Loucy (cell line): ENCODE results near the gene IL3RA.
"Not testable (repeated sequence)": the region's sequence is repeated elsewhere in the genome, so short reads cannot be mapped to it uniquely, and the experiment has no call there.

Experiments
- H2AFZ ChIP-seq: fragments of 200-600 bp; sonication (generic); 2 replicates; pipeline ENCODE4 v1.6.0; 2016; ENCODE audit warnings: antibody characterized with exemption, mild to moderate bottlenecking, low read length, moderate library complexity
- H3F3A ChIP-seq: fragments of 200-600 bp; 2 replicates; pipeline ENCODE4 v1.6.0; 2016; ENCODE audit warnings: antibody characterized with exemption, low read depth, mild to moderate bottlenecking
- H3K27me3 ChIP-seq: fragments of 200-600 bp; sonication (generic); 2 replicates; pipeline ENCODE4 v1.6.1; 2014; ENCODE audit warnings: low read length, mild to moderate bottlenecking; ENCODE audit not compliant: insufficient read depth, poor library complexity, severe bottlenecking
- H3K36me3 ChIP-seq: fragments of 200-600 bp; sonication (generic); 2 replicates; pipeline ENCODE4 v1.6.1; 2016; ENCODE audit warnings: low read length; ENCODE audit not compliant: insufficient read depth
- H3K4me1 ChIP-seq: fragments of 200-600 bp; sonication (generic); 2 replicates; pipeline ENCODE4 v1.5.1; 2014; ENCODE audit warnings: low read length, mild to moderate bottlenecking; ENCODE audit not compliant: insufficient read depth, poor library complexity, severe bottlenecking
- H3K4me2 ChIP-seq: fragments of 200-600 bp; sonication (generic); 2 replicates; pipeline ENCODE4 v1.6.0; 2014; ENCODE audit warnings: antibody characterized with exemption, low read length, low read depth, mild to moderate bottlenecking; ENCODE audit not compliant: poor library complexity, severe bottlenecking
- H3K4me3 ChIP-seq: fragments of 200-600 bp; sonication (generic); 2 replicates; pipeline ENCODE4 v1.5.1; 2014; ENCODE audit warnings: low read length, mild to moderate bottlenecking, mixed read lengths; ENCODE audit not compliant: poor library complexity, severe bottlenecking
- H3K79me2 ChIP-seq: fragments of 200-600 bp; sonication (generic); 2 replicates; pipeline ENCODE4 v1.6.1; 2014; ENCODE audit warnings: low read length; ENCODE audit not compliant: insufficient read depth
- H3K9ac ChIP-seq: fragments of 200-600 bp; sonication (generic); 2 replicates; pipeline ENCODE4 v1.6.0; 2014; ENCODE audit warnings: mild to moderate bottlenecking, low read depth, low read length, moderate library complexity; ENCODE audit not compliant: poor library complexity, severe bottlenecking
- H3K9me2 ChIP-seq: fragments of 200-600 bp; sonication (generic); replicated peaks from 2 replicates; pipeline ENCODE4 v1.6.1; 2016; ENCODE audit warnings: low read depth, low read length, mixed read lengths
- H3K9me3 ChIP-seq: fragments of 200-600 bp; sonication (generic); 2 replicates; pipeline ENCODE4 v1.6.1; 2014; ENCODE audit warnings: mild to moderate bottlenecking, antibody characterized with exemption, low read length, low read depth; ENCODE audit not compliant: insufficient read depth
- H4K20me1 ChIP-seq: fragments of 200-600 bp; sonication (generic); 2 replicates; pipeline ENCODE4 v1.6.0; 2014; ENCODE audit warnings: antibody characterized with exemption, low read length, mild to moderate bottlenecking; ENCODE audit not compliant: insufficient read depth, poor library complexity, severe bottlenecking
- CTCF ChIP-seq: fragments of 200-600 bp; sonication (generic); conservative IDR thresholded peaks from 2 replicates; pipeline ENCODE4 v1.5.1; 2014; ENCODE audit warnings: mild to moderate bottlenecking, antibody characterized with exemption, low read length
- EZH2phosphoT487 ChIP-seq: fragments of 200-600 bp; IDR thresholded peaks from 2 replicates; pipeline ENCODE4 v1.6.1; 2018; ENCODE audit warnings: antibody characterized with exemption, mild to moderate bottlenecking, moderate library complexity, borderline replicate concordance

IL3RA gene

DNA sequence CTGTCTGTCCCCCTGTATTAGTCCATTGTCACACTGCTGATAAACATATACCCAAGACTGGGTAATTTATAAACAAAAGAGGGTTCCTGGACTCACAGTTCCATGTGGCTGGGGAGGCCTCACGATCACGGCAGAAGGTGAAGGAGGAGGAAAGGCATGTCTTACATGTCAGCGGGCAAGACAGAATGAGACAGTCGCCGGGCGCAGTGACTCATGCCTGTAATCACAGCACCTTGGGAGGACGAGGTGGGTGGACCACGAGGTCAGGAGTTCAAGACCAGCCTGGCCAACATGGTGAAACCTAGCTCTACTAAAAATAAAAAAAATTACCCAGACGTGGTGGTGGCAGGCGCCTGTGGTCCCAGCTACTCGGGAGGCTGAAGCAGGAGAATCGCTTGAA is 24.7 kb downstream of the IL3RA start:
- Histone ChIP-seq H3K4me3 (no peak overlapping the region), H4K20me1 (no peaks in the 10 kb centered on the region), H3K4me1 (no peaks in the 10 kb centered on the region), H3K9me3 (no peaks in the 10 kb centered on the region), H3K9ac (no peak overlapping the region), H3K27me3 (no peaks in the 10 kb centered on the region), H2AFZ (no peak overlapping the region), H3F3A (no peaks in the 10 kb centered on the region), H3K79me2 (no peaks in the 10 kb centered on the region), H3K36me3 (no peaks in the 10 kb centered on the region), H3K4me2 (no peak overlapping the region), H3K9me2 (no peaks in the 10 kb centered on the region)
- no peak for TF ChIP-seq CTCF
- no peak for TF ChIP-seq EZH2phosphoT487

GRCh38 chrX:1361910-1362309 is 25.3 kb downstream of the IL3RA start:
- H3K4me1 ChIP-seq: no peaks in the 10 kb centered on the region
- H3K27me3 ChIP-seq: no peaks in the 10 kb centered on the region
- H3K4me3 ChIP-seq: no peak overlapping the region
- H3K9me2 ChIP-seq: no peaks in the 10 kb centered on the region
- H3K36me3 ChIP-seq: no peaks in the 10 kb centered on the region
- H3K79me2 ChIP-seq: no peaks in the 10 kb centered on the region
- no peaks in the 10 kb centered on the region for H3F3A ChIP-seq
- no peak for TF ChIP-seq EZH2phosphoT487
- TF ChIP-seq CTCF: no peak
- no peak overlapping the region for H3K9ac ChIP-seq
- H3K4me2 ChIP-seq: no peak overlapping the region
- no peaks in the 10 kb centered on the region for H3K9me3 ChIP-seq
- no peaks in the 10 kb centered on the region for H4K20me1 ChIP-seq
- H2AFZ ChIP-seq: no peak overlapping the region

GRCh38 chrX:1366363-1366762 is 29.8 kb downstream of the IL3RA start:
- H3K36me3 ChIP-seq, H3K4me1 ChIP-seq, H3F3A ChIP-seq, H3K9me2 ChIP-seq, H4K20me1 ChIP-seq, H3K9me3 ChIP-seq, H3K4me3 ChIP-seq, H3K27me3 ChIP-seq, H2AFZ ChIP-seq, H3K79me2 ChIP-seq, H3K4me2 ChIP-seq, H3K9ac ChIP-seq: not testable (repeated sequence)

DNA sequence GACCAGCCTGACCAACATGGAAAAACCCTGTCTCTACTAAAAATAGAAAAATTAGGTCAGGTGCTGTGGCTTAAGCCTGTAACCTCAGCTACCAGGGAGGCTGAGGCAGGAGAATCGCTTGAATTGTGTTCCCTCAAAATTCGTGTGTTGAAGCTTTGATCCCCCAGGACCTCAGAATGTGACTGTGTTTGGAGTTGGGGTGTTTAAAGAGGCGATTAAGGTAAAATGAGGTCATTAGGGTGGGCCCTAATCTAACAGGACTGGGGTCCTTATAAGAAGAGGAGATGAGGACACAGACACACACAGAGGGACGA is 31.8 kb downstream of the IL3RA start:
- Histone ChIP-seq H3K4me3 (no peak overlapping the region), H3K4me1 (no peaks in the 10 kb centered on the region), H3F3A (no peaks in the 10 kb centered on the region), H3K27me3 (no peaks in the 10 kb centered on the region), H3K9ac (no peak overlapping the region), H2AFZ (no peak overlapping the region), H3K9me2 (no peaks in the 10 kb centered on the region), H4K20me1 (no peaks in the 10 kb centered on the region), H3K4me2 (no peak overlapping the region), H3K9me3 (no peaks in the 10 kb centered on the region), H3K36me3 (no peaks in the 10 kb centered on the region), H3K79me2 (no peaks in the 10 kb centered on the region)
- TF ChIP-seq CTCF (no peak), EZH2phosphoT487 (no peak)
